ENCODE results near the gene KCNK18. TPM values are rescaled to one million over a fixed set of nuclear protein-coding genes. Genes with fewer than 3 reads are reported as not detected.

The KCNK18 gene
- not detected for polyA plus RNA-seq

- H3K4me1 Mint-ChIP-seq: no peaks in the 10 kb centered on the region
- no peak within 1 kb of the TSS for H3K4me3 Mint-ChIP-seq
- H3K27me3 Mint-ChIP-seq: peaks cover 4% of the 10 kb centered on the region
- H3K9me3 Mint-ChIP-seq: peaks cover 0 to 4% (median 0%) of the 10 kb centered on the region in 3 donors
- peaks cover 1% of the 10 kb centered on the region for H3K36me3 Mint-ChIP-seq
- H3K27ac Mint-ChIP-seq: no peak within 1 kb of the TSS
These were observed at the start of gene KCNK18 for GRCh38 chr10:117197189-117197588. Gene KCNK18 (plus strand): TSS chr10:117197489. CDS start chr10:117197489, 0 bp downstream.

GRCh38 chr10:117148284-117148683, 49.0 kb upstream of the KCNK18 start:
- no peaks in the 10 kb centered on the region for H3K4me1 Mint-ChIP-seq
- no peak overlapping the region for H3K4me3 Mint-ChIP-seq
- no peaks in the 10 kb centered on the region for H3K36me3 Mint-ChIP-seq
- H3K27ac Mint-ChIP-seq: no peak overlapping the region
- H3K27me3 Mint-ChIP-seq: peaks cover 32% of the 10 kb centered on the region
- peaks cover 2 to 4% (median 3%) of the 10 kb centered on the region in 3 donors for H3K9me3 Mint-ChIP-seq

GRCh38 chr10:117152668-117153067, 44.6 kb upstream of the KCNK18 start:
- no peaks in the 10 kb centered on the region for H3K4me1 Mint-ChIP-seq
- H3K27ac Mint-ChIP-seq: peak overlapping the region in 1 of 3 donors; percentile 43
- H3K4me3 Mint-ChIP-seq: no peak overlapping the region
- peaks cover 46% of the 10 kb centered on the region for H3K27me3 Mint-ChIP-seq
- peaks cover 0 to 4% (median 3%) of the 10 kb centered on the region in 3 donors for H3K9me3 Mint-ChIP-seq
- no peaks in the 10 kb centered on the region for H3K36me3 Mint-ChIP-seq

- H3K27ac Mint-ChIP-seq: no peak overlapping the region
These were observed 39.0 kb upstream of the KCNK18 start for GRCh38 chr10:117158297-117158696.

GRCh38 chr10:117159390-117159789, 37.9 kb upstream of the KCNK18 start:
- peaks cover 0 to 11% (median 4%) of the 10 kb centered on the region in 3 donors for H3K4me1 Mint-ChIP-seq
- H3K4me3 Mint-ChIP-seq: no peak overlapping the region
- H3K9me3 Mint-ChIP-seq: peaks cover 0 to 8% (median 0%) of the 10 kb centered on the region in 3 donors
- H3K27me3 Mint-ChIP-seq: peaks cover 56% of the 10 kb centered on the region
- no peak overlapping the region for H3K27ac Mint-ChIP-seq
- H3K36me3 Mint-ChIP-seq: no peaks in the 10 kb centered on the region

More at GRCh38 chr10:117158297-117158696, 39.0 kb upstream of the KCNK18 start:
- peaks cover 0 to 6% (median 0%) of the 10 kb centered on the region in 3 donors for H3K4me1 Mint-ChIP-seq
- peaks cover 59% of the 10 kb centered on the region for H3K27me3 Mint-ChIP-seq
- no peaks in the 10 kb centered on the region for H3K36me3 Mint-ChIP-seq
- H3K9me3 Mint-ChIP-seq: peaks cover 0 to 7% (median 0%) of the 10 kb centered on the region in 3 donors
- no peak overlapping the region for H3K4me3 Mint-ChIP-seq

- Mint-ChIP-seq H3K4me1 (peaks cover 4 to 14% (median 5%) of the 10 kb centered on the region in 3 donors), H3K36me3 (no peaks in the 10 kb centered on the region), H3K27me3 (peaks cover 58% of the 10 kb centered on the region), H3K27ac (peak overlapping the region in 1 of 3 donors; percentile 1), H3K4me3 (no peak overlapping the region), H3K9me3 (peaks cover 0 to 8% (median 0%) of the 10 kb centered on the region in 3 donors)
These were observed 36.7 kb upstream of the KCNK18 start for GRCh38 chr10:117160567-117160966.

- H3K27me3 Mint-ChIP-seq: peaks cover 61% of the 10 kb centered on the region
- H3K36me3 Mint-ChIP-seq: no peaks in the 10 kb centered on the region
- H3K27ac Mint-ChIP-seq: no peak overlapping the region
- peaks cover 4 to 14% (median 5%) of the 10 kb centered on the region in 3 donors for H3K4me1 Mint-ChIP-seq
- H3K4me3 Mint-ChIP-seq: peak overlapping the region in 1 of 4 donors; percentile 43
- peaks cover 0 to 8% (median 0%) of the 10 kb centered on the region in 3 donors for H3K9me3 Mint-ChIP-seq
These were observed 35.8 kb upstream of the KCNK18 start for GRCh38 chr10:117161386-117162033.

GRCh38 chr10:117162093-117163060, 34.9 kb upstream of the KCNK18 start:
- H3K9me3 Mint-ChIP-seq: peaks cover 0 to 6% (median 0%) of the 10 kb centered on the region in 3 donors
- H3K4me3 Mint-ChIP-seq: peak overlapping the region; percentile 56 to 85 (median 62)
- H3K36me3 Mint-ChIP-seq: no peaks in the 10 kb centered on the region
- H3K27me3 Mint-ChIP-seq: peaks cover 66% of the 10 kb centered on the region
- peak overlapping the region; percentile 73 to 86 (median 80) for H3K27ac Mint-ChIP-seq
- peaks cover 4 to 18% (median 5%) of the 10 kb centered on the region in 3 donors for H3K4me1 Mint-ChIP-seq

DNA sequence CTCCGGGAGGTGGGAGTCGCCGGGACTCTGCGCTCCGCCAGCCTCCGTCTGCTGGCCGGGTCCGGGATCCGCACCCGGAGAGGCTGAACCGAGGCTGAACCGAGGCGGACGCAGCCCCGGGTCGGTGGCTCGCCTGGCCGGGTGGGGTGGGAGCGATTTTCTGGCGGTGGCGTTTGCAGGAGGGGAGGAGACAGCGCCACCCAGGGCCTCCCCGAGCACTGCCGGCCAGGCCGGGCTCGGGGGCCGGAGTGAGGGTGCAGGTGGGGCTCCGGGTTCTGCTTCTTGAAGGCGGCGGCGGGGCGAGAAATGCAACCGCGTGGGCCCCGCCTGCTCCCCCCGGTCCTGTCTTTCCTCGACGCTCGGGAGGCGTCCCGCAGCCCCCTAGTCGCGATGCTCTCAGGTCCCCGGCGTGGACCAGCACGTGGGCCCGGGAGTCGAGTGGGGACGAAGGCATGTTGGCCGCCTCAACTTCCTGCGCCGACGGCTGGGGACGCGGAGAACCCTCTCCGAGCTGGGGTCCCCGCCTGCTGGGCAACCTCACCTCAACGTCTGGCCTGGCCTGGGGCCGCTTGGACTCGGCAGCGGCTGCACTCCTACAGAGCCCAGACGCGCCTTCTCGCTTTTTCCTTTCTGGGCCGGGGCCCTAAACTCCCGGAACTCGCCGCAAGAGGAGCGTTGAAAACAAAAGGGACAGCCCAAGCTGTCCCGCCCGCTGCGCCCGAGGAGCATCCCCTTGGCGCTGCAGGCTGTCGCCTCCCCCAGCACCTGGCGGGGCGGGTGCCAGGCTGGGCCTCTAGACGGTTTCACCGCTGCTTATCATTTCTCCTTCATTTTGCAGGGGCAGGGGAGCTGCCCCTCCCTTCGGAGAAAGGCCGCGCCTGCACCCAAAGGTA, 34.0 kb upstream of the KCNK18 start:
- Mint-ChIP-seq H3K4me3 (peak overlapping the region in 1 of 4 donors; percentile 12), H3K4me1 (peaks cover 4 to 18% (median 5%) of the 10 kb centered on the region in 3 donors), H3K27ac (no peak overlapping the region), H3K27me3 (peaks cover 71% of the 10 kb centered on the region), H3K9me3 (peaks cover 0 to 6% (median 0%) of the 10 kb centered on the region in 3 donors), H3K36me3 (no peaks in the 10 kb centered on the region)

DNA sequence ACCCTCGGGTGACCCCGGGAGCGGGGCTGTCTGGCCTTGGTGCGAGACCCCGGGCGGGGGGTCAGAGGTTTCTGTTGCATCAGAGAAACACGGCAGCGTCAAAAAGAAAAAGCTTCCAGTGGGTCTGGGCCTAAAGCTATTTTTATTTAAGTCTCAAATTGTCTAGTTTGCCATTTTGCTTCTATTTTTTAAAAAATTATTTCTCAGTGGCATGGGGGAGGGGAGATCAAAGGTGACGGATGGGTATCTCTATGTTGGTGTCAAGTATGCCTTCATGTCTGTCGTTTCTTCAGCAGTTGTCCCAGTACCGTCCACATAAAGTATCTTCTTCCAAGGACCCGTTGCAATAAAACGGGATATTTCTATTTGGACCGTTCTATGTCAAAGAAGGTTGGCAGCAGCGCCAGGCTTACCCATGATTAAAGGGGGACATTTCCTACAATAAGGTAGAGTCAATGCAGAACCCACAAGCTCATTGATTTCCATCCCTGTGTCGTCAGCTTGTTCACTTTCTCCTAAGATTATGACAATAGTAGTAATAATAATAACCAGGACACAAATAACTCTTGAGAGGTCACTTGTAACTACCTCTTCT, 33.2 kb upstream of the KCNK18 start:
- no peaks in the 10 kb centered on the region for H3K36me3 Mint-ChIP-seq
- no peak overlapping the region for H3K4me3 Mint-ChIP-seq
- H3K27me3 Mint-ChIP-seq: peaks cover 70% of the 10 kb centered on the region
- H3K27ac Mint-ChIP-seq: no peak overlapping the region
- peaks cover 4 to 19% (median 5%) of the 10 kb centered on the region in 3 donors for H3K4me1 Mint-ChIP-seq
- peaks cover 0 to 6% (median 0%) of the 10 kb centered on the region in 3 donors for H3K9me3 Mint-ChIP-seq

- Mint-ChIP-seq H3K4me3 (peak overlapping the region in 2 of 4 donors; percentile 26 to 30), H3K27me3 (peaks cover 70% of the 10 kb centered on the region), H3K36me3 (no peaks in the 10 kb centered on the region), H3K9me3 (peaks cover 0 to 6% (median 0%) of the 10 kb centered on the region in 3 donors), H3K4me1 (peaks cover 4 to 22% (median 5%) of the 10 kb centered on the region in 3 donors), H3K27ac (peak overlapping the region in 2 of 3 donors; percentile 16 to 31)
These were observed 32.4 kb upstream of the KCNK18 start for GRCh38 chr10:117164592-117165537.

DNA sequence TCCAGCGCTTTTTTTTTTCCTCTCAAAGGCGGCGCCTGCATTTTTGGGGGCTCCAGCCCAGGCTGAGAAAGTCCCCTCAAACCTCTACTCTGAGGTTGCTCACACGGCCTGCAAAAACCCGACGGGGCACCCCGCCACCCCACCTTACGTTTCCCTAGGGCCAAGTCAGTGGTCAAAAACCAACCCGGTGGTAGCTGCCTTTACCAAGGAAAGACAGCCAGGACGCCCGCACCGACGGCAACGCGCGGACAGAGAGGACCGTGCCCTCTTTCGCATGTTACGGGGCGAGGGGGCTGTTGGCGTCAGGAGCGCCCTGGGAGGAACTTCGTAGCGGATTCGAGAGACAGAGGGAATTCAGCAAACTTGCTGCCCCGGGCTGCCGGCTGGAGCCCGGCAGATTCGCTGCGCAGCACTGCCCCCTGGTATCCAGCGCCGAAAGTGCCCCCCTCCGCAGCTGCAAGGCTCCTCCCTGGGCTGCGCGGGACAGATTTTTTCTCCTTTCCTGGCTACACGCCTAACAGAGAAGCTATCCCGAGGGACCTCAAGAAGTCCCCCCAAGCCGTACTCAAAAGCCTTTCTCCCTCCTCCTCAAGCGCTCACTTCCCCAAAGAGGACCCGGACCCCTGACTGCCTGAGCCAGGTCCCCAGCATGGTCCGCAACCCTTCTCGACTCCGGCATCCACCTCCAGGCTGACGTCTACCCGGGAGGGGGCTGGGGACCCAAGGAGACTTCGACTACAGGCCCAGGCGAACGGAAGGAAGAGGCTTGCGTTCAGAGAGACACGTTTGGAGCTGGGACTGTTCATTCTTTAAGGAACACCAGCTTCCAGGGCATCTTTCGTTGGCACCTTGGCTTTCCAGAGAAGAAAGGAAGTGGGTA, 31.5 kb upstream of the KCNK18 start:
- Mint-ChIP-seq H3K9me3 (peaks cover 0 to 4% (median 0%) of the 10 kb centered on the region in 3 donors), H3K4me3 (peak overlapping the region in 2 of 4 donors; percentile 45 to 47), H3K27ac (peak overlapping the region in 1 of 3 donors; percentile 59), H3K4me1 (peaks cover 4 to 22% (median 5%) of the 10 kb centered on the region in 3 donors), H3K36me3 (no peaks in the 10 kb centered on the region), H3K27me3 (peaks cover 68% of the 10 kb centered on the region)
